GM21390 (cell line): ENCODE measurements around the gene C1orf94.
A peak's percentile ranks its signal among the peaks of the same experiment; 100 is the strongest.

Source experiments
- ATAC-seq: cut with Tn5 transposase; IDR thresholded peaks from one replicate; pipeline ENCODE4 v1.9.1; 2021; ENCODE audit not compliant: unreplicated experiment

Gene C1orf94, protein sequence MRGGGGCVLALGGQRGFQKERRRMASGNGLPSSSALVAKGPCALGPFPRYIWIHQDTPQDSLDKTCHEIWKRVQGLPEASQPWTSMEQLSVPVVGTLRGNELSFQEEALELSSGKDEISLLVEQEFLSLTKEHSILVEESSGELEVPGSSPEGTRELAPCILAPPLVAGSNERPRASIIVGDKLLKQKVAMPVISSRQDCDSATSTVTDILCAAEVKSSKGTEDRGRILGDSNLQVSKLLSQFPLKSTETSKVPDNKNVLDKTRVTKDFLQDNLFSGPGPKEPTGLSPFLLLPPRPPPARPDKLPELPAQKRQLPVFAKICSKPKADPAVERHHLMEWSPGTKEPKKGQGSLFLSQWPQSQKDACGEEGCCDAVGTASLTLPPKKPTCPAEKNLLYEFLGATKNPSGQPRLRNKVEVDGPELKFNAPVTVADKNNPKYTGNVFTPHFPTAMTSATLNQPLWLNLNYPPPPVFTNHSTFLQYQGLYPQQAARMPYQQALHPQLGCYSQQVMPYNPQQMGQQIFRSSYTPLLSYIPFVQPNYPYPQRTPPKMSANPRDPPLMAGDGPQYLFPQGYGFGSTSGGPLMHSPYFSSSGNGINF

DNA sequence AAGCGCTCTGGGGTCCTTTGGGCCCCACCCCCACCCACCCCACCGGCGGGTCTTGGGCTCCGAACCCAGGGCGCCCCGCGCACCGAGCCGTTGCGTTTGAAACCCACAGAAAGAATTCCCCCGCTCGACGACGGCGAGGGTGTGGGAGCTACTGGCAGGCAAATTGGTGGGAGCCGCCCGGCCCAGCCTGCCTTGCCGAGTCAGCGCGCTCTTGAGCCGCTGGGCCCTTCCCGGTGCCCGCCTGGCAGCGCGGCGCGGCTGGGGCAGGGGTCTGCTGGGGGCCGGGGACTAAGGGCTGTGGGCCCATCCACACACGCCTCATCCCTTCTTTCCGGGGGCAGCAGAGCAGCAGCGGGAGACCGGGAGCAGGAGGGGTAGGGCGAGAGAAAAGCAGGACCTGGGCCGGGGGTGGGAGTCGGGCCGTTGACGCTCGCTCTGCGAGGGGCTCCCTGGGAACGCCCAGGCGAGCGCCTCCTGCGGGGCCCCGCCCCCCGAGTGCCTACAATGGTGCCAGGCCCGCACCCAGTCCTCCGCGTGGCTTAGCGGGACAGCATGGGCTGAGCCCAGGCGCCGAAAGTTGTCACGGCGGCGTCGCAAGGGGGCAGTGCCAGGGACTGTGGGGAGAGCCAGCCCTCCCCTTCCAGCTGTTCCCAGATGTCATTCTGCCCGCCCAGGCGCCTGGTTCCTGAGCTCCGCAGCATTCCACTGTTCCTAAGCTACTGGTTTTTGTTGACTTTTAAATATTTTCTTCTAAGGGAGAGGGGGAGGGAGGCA, at the start of gene C1orf94:
Gene C1orf94, plus strand, starts transcription at position 78 of the 774 bp plus-strand sequence. CDS start 883 bp downstream, outside the sequence.
- ATAC-seq, result no peak

DNA sequence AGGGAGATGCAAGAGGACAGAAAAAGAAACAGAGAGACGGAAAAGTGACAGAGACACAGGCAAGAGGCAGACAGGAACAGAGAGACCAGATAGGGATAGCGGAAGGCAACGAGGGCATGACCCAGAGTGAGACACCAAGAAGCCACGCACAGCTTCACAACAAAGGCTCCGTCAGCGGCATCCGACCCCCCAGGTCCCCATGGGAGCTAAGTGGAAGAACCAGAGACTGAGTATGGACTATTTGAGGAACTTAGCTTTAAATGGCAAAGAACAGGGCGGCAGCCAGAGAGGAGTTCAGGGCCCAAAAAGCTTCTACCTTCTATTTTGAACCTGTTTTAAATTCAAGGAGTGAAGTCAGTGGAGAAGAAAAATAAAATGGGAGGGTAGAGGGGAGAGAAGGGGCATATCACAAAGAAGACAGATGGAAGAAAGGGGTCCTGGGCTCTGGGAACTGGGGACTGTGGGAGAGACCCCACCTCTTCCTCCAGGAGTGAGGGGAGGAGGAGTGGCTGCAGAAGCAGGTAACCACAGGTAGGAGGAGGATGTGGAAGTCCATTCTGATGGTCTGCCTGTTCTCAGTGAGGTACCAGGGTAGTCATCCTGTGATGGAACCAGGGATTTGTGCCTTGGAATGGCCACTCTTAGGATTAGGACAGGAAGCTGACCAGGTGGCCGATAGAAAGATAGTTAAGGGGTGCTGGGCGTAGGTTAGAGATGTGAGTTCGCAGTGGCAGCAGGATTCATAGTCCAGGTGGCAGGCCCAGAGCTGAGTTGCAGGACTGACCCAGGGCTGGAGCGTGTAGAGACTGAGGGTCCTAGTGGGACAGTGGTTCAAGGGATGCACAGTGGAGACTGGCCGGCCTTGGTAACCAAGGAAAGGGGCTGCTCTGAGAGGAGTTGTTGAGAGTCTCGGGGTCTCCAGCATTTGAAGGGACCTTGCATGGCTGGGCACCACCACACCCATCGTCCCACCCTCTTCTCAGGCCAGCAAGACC, 49.4 kb upstream of the C1orf94 start:
- no peak for ATAC-seq

DNA sequence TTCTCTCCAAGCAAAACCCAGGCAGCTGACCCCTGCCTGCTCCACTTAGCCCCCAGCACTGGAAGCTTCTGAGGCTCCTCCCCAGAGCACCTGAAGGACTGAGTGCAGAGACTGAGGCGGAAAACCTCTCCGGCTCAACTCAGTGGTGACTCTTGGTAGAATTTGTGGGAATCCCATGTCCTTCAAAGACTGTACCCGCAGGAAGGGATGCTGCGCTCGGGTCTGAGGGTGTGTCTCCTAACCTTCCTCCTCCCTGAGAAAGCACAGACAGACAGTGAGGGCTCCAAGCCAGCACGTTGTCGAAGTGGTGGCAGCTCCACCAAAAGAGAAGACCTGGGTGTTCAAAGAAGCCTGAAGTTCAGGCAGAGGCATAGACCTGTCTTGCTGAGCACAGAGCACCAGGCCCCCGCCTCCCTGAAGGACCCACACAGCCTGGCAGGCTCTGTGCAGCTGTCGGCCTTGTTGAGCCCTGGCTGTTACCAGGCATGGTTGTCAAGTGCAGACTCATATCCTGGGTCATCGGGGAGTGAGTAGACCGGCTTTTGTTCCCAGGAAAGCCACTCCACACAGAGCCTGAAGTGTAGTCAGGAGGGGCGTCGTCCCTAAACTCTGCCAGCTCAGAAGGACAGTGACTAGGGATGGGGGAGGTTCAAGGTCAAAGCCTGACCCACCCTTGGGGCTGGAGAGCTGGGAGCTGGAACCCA, 48.4 kb upstream of the C1orf94 start:
- no peak for ATAC-seq

DNA sequence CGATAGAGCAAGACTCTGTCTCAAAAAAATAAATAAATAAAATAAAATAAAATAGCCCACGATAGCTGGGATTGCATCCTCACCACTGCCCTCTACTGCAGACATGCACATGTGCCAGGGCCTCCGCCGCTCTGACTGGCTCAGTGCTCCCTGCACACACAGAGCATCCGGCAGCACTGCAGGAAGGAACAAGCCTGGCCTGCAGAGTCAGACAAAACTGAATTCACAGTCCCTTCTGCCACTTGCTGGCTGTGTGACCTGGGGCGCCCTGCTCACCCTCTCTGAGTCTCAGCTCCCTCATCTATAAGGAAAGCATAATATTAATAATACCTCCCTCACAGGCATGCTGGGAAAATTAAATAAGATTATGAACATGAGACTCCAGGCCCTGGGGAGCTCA, 47.1 kb upstream of the C1orf94 start:
- no peak for ATAC-seq

DNA sequence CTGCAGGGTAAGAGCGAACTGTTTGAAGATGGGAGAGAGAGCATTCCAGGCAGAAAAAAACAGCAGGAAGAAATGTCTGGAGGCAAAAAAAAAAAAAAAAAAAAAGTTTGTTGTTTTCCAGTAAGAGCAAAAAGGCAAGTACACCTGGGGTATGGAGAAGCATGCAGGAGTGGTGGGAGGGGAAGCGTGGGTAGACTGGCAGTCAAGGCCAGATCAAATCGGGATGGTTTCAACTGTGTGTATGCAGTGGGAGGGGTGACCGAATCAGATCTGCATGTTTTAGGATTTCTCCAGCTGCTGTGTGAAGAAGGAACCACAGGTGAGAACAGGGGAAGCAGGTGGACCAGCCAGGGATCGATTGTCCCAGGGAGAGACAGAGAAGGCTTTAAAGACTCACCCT, 46.4 kb upstream of the C1orf94 start:
- no peak for ATAC-seq

DNA sequence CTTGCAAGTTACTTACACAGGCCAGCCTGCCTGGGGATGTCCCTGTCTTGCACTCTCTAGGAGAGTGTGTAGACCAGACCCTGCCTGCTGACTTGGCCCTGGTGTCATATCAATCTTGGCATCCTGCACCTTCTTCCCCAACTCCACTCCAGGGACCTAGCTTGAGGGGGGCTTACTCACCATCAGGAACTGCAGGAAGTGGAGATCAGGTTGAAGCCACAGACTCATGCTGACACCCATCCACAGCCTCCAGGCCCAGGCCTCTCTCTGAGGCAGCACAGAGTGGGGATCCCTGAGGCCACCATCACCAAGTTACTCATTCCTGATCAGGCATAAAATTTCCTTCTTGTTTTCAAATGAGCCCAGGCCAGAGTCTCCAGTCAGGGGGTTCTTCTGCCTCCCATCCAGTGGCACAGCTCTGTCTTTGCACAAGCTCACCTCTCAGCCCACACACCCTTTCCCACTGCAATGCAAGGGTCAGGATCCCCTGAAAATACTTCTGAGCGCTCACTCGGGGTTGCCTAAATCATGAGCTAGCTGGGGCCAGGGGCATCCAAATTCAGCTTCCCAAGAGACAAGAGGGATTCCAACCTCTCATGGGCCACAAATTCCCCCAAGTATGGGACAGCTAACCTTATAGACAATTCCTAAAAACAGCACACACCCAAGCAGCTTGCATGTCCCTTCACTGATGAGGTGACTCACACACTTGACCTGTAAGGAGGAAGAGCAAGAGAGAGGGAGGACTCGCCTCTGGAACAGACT, 45.1 kb upstream of the C1orf94 start:
- no peak for ATAC-seq

DNA sequence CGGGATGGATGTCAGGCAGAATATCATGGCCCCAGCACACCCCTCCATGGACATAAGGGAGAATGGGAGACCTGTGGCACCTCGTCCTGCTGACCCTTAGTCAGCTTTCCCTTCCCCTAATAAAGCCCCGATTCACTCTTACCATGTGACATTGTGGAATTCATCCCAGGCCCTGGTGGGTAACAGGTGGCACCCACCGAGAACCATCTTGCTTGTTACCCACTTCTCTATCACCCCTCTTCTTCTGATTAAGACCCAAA, 44.6 kb upstream of the C1orf94 start:
- ATAC-seq, result no peak

DNA sequence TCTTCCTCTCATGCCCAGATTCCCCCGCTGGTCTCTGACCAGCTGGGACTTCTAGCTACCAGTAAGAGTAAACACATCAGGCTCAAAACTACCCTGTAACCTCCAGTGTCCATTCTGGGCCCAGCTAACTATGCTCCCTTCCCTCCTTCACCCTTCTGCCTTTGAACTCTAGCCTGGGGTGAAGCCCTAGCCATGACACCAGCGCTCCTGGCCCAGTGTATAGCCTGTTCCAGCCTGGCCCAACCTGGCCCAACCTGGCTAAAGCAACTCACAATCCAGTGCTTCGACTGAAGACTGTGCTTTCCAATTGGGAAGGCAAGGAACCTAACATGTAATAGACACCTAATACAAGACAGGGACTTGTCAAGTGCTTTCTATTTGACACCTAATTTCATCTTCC, 39.3 kb upstream of the C1orf94 start:
- ATAC-seq, result no peak

DNA sequence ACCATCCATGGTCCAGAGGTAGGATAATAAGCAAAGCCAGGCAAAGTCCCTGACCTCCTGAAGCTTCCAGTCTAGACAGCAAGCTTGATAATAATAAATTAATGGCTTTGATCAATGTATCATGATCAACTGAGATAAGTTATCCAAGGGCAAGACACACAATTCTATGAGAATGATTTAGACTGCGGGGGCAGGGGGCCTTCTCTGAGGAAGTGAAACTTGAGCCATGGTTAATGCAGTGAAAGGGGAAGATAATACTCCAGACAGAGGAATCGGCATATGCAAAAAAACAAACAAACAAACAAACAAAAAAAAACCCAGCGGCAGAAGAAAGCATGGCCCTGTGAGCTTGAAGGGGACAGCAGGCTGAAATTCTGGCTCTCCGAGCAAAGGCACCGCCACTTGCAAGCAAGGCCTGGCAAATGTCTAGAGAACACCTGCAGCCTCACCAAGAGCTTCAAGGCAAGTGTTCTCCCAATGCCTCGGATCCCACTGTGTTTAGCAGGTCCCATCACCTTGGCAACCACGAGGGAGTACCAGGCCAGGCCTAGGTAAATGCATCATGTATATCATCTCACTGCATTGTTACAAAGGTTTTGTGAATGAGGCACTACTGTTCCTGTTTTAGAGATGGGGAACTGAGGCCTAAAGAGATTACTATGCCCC, 36.6 kb upstream of the C1orf94 start:
- no peak for ATAC-seq

DNA sequence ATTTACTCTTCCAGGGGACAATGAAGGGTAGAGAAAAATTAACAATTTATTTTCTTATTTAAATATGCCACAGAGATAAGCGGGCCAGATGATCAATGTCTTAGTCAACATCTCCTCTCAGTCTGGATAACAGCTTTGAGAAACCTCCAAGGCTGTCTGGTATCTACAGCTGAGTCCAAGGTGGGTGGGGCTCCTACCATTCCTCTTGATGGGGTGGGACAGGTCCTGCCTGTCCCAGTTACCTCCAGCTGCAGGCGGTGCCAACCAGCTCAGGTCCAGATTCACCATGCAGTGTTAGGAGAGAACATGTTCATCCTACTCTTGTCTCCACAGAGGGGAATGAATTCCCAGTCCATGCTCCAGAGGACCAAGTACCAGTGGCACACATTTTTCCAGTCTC, 32.7 kb upstream of the C1orf94 start:
- no peak for ATAC-seq

DNA sequence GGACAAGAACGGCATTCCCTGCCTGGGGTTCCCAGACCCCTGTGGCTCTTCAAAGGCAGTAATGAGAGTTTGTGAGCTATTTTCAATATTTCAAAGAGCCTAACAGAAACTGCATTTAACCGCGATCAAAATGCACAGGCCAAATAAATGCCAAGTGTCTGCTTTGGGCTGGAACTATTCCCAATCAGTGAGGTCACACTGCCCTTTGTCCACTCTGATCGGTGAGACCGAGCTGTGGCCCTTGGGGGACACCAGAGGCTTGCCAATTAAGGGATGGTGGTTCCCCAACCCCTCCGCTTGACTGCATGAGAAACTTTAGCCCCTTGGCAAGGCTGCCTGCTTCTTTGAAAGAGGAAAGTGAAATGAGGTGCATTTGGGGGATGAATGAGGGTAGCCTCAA, 31.9 kb upstream of the C1orf94 start:
- ATAC-seq, result no peak

DNA sequence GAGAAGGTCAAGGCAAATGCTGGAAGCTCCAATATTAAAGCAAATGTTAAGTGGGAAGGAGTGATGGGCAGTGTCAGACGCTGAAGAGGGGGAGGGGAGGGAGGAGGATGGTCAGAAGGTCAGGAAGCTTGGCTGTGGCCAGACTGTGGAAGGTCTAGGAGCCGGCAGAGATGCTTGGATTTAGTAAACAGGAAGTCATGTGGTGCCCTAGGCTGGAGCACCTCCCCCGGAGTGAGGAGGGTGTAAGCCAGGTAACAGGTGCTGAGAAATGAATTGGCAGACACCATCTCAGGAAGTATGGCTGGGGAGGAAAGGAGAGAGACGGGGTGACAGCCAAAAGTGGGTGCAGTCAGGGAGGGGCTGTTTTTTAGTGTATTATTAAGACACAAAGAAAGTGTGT, 29.4 kb upstream of the C1orf94 start:
- no peak for ATAC-seq

DNA sequence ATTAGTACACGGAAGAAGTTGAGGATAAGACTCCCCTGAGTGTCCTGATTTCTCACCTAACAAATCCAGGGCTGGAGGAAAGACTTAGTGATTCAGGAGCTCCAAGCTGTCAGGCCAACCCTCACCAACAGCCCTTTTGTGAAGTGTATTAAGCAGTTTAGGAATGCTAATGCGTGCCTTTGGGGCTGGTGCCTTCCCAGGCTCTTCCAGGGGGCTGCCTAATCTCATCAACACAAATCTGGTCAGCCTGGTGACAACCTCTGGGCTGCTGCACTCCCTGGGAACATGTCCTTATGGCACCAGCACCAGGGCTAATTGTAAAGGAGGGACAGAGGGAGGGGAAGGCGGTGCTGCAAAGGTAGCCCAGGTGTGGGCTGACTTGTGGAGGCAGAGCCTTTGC, 27.2 kb upstream of the C1orf94 start:
- no peak for ATAC-seq

DNA sequence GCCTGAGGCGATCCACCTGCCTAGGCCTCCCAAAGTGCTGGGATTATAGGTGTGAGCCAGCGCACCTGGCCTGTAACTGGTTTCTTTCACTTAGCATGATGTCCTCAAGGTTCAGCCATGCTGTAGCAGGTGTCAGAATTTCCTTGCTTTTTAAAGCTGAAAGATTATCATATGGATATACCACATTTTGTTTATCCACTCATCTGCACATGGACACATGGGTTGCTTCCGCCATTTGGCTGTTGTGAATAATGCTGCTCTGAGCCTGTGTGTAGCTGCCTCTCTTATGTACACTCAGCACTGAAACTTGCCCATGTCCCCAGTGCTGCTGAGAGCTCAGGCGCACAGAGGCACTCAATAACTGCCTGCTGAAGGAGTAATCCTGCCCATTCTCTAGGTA, 23.5 kb upstream of the C1orf94 start:
- ATAC-seq, result no peak

DNA sequence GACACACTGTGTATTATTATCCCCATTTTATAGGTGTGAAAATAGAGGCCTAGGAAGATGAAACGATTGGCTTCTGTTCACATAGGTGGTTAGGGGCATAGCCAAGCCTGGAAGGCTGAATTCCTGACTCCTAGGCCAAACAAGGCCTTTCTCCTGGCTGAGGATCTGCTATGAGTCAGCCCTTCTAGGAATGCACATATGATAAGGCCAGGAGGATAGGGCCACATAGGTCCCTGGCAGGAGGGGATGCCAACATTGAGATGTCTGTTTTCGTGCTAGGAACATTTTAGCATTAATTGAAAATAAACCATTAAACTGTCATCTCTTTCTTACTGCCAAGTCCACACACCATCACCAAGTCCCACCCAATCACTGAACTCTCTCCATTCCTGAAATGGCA, 20.8 kb upstream of the C1orf94 start:
- ATAC-seq, result no peak

DNA sequence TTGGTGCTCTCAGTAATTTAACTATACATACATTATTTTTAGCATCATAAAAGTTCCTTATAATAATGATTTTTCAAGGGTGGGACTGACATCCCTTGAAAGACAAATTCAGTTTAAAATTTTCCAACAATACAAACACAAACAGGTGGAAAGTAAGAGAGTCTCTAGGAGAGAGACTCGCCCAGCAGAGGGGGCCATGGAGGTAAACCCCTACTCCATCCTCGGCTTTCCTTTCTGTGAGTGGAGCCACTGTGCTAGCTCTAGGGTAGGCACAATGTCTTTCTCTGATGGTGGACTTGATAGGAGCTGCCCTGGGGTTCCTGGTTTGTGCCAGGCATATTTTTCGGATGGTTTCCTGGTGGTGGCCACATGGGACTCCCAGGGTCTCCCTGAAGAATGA, 20.0 kb upstream of the C1orf94 start:
- ATAC-seq, result no peak

DNA sequence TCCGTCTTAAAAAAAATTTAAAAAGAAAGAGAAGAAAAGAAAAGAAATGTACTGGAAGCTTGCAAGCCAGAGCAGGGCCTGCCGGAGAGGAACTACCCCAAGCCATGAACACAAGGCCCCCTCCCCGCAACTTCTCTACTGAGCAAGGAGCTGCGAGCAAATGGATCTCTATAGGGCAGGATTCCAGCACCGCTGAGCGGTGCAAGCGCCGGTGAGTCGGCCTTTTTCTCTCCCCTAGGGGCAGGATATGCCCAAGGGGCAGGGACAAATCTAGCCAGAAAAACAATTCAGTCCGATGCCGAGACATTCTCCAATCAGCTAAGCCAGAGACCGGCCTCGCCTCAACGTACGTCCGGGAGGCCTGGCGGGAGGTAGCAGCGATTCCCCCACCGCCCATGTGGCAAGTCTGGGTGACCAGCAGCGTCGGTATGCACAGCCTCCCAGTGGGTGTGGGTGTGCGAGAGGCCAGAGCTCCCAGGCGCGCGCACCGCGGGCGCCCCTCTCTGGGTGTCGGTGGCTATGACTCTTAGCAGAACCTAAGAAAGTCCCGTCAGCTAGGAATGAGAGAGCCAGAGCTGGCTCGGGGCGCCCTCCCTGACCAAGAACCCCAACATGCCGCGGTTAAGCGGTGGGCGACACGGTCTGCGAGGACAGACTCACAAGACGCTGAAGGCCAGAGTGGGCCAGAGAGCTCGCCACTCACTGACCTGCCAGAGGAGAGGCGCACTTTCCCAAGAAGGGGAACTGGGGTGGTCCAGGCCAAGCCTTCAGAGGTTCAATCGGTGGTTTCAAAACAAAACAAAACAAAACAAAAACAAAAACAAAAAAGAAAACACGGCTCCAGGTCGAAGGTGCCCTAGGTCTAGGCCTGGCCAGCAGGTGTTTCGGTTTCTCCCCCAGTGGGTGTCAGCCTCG, 13.6 kb upstream of the C1orf94 start:
- peak; percentile 77 for ATAC-seq
